ENCODE results near the gene ABLIM1.

Gene ABLIM1

GRCh38 chr10:114616516-114616915 is 41.6 kb downstream of the ABLIM1 start:
- no peak for DNase-seq

- no peak for DNase-seq
Measured at GRCh38 chr10:114616103-114616502, 42.0 kb downstream of the ABLIM1 start.

- DNase-seq, result no peak
Measured at GRCh38 chr10:114615600-114616007, 42.5 kb downstream of the ABLIM1 start.

- no peak for DNase-seq
Measured at GRCh38 chr10:114613237-114613979, 44.7 kb downstream of the ABLIM1 start.

GRCh38 chr10:114611617-114612016 is 46.5 kb downstream of the ABLIM1 start:
- DNase-seq, result no peak

- DNase-seq, result no peak
Measured at GRCh38 chr10:114609518-114610426, 48.3 kb downstream of the ABLIM1 start.

- no peak for DNase-seq
Measured at GRCh38 chr10:114607358-114607998, 50.6 kb downstream of the ABLIM1 start.

GRCh38 chr10:114605155-114605797 is 52.8 kb downstream of the ABLIM1 start:
- DNase-seq, result no peak

GRCh38 chr10:114604357-114605130 is 53.5 kb downstream of the ABLIM1 start:
- DNase-seq, result no peak

GRCh38 chr10:114603948-114604347 is 54.1 kb downstream of the ABLIM1 start:
- DNase-seq, result no peak

- DNase-seq, result no peak
Measured at GRCh38 chr10:114603303-114603702, 54.8 kb downstream of the ABLIM1 start.

- no peak for DNase-seq
Measured at GRCh38 chr10:114600057-114600456, 58.0 kb downstream of the ABLIM1 start.

- DNase-seq, result no peak
Measured at GRCh38 chr10:114596793-114597192, 61.3 kb downstream of the ABLIM1 start.

- no peak for DNase-seq
Measured at GRCh38 chr10:114593816-114594468, 64.1 kb downstream of the ABLIM1 start.

GRCh38 chr10:114593240-114593792 is 64.8 kb downstream of the ABLIM1 start:
- no peak for DNase-seq

- no peak for DNase-seq
Measured at GRCh38 chr10:114590993-114591392, 67.1 kb downstream of the ABLIM1 start.

GRCh38 chr10:114584419-114584818 is 73.7 kb downstream of the ABLIM1 start:
- no peak for DNase-seq

- no peak for DNase-seq
Measured at GRCh38 chr10:114581071-114581470, 77.0 kb downstream of the ABLIM1 start.

- no peak for DNase-seq
Measured at GRCh38 chr10:114577133-114577532, 80.9 kb downstream of the ABLIM1 start.

GRCh38 chr10:114576716-114577115 is 81.4 kb downstream of the ABLIM1 start:
- DNase-seq, result no peak

GRCh38 chr10:114576132-114576487 is 82.0 kb downstream of the ABLIM1 start:
- no peak for DNase-seq
